ENCODE data around the gene SORCS3. TPM values are rescaled to one million over a fixed set of nuclear protein-coding genes. Genes with fewer than 3 reads are reported as not detected.

SORCS3 gene
- total and polyA plus RNA-seq, 10 of the 15 experiments (the other 5 are each of a cell fraction or from before 2014, with no cell fraction given) = 0.01 to 0.04 (median 0.02) TPM; not detected in 7

GRCh38 chr10:104773105-104773504 lies 132.0 kb downstream of the SORCS3 start (continued):
- TF ChIP-seq ZBTB4 (CRISPR knock-in tag; IDR thresholded peaks at IDR 0.05) (no peak), ETV6 (conservative IDR thresholded peaks at IDR 0.05 in 1 of 2, IDR thresholded peaks at IDR 0.05 in 1 of 2; ENCODE audit: borderline replicate concordance in 1 of 2, low read depth in 1 of 2) (no peak), NKRF (conservative IDR thresholded peaks at IDR 0.05) (no peak), IRF3 (IDR thresholded peaks at IDR 0.05) (no peak), ZNF622 (IDR thresholded peaks at IDR 0.05) (no peak), E2F4 (IDR thresholded peaks at IDR 0.05; ENCODE audit: low read depth, low read length) (no peak), MAX (IDR thresholded peaks at IDR 0.05; ENCODE audit: low read depth, low read length) (no peak), EP300 (IDR thresholded peaks at IDR 0.05; ENCODE audit: borderline replicate concordance in 1 of 2, control insufficient read depth in 1 of 2, low read depth in 2 of 2, low read length in 2 of 2) (no peak), BCLAF1 (IDR thresholded peaks at IDR 0.05) (no peak)

Data from GM12878 (cell line).